ENCODE results near the gene RABGAP1.

RABGAP1 gene

DNA sequence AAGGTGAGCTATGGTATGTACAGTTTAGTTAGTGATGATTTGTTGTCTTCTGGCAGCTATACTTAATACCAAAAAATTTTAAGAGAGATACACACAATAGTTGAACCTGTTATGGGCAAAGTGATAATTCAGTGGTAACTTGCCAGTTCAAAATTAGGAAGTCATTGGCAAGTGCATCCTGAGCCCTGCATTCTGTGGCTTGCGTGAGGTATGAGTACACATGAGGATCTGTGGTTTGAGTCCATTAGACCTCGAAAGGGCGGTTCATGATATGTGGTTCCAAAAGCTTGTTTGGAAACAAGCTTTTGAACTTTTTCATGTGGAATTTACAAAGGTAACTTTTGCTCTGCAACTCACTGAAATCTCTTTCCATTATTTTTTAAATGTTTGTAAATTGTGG, 139.6 kb downstream of the RABGAP1 start:
- Mint-ChIP-seq H3K9me3 (no peaks in the 10 kb centered on the region), H3K4me1 (peaks cover 9% of the 10 kb centered on the region), H3K27me3 (no peaks in the 10 kb centered on the region), H3K27ac (no peak overlapping the region), H3K36me3 (peaks cover 19% of the 10 kb centered on the region), H3K4me3 (no peak overlapping the region)
- DNase-seq (ENCODE audit: low spot score in 2 of 2) (no peak), ATAC-seq (ENCODE audit: low read depth) (no peak)

DNA sequence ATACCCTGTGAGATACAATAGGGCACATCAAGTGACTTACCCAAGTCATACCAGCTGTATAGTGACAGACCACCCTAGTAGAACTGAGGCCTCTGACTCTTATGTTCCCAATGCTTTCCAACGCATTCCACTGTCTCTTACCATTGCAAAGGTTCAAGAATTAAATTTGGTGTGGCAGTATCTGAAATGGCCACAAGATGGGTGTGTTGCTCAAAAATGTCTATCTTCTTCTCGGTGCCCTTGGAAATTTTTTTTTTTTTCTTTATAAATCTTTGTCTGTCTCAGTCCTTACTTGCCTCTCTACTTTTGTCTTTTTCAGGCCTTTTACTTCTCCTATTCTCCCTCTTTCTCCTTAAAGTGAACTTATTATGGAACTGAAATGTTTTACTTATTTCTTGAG, 141.0 kb downstream of the RABGAP1 start:
- Mint-ChIP-seq H3K4me1 (peaks cover 13% of the 10 kb centered on the region), H3K36me3 (peaks cover 22% of the 10 kb centered on the region), H3K4me3 (no peak overlapping the region), H3K27ac (no peak overlapping the region), H3K9me3 (no peaks in the 10 kb centered on the region), H3K27me3 (no peaks in the 10 kb centered on the region)
- DNase-seq (ENCODE audit: low spot score in 2 of 2): peak; percentile 38 to 41
- peak; percentile 55 for ATAC-seq (ENCODE audit: low read depth)

DNA sequence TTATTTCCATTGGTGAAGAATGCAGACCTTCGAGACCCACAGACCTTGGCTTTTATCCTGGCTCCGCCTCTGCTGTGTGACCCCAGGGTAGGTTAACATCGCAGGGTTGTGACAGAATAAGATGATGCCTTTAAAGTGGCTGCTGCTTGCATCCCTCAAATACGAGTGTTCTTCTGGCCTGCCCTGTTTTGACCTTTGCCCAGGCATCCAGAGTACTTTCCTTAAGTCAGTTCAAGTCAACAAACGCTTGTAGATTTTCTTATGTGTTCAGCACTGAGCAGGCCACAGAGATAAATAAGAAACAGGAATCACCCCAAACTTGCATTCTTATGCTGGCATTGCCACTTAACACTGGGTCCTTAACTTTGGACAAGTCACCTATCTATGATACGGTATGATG, 142.9 kb downstream of the RABGAP1 start:
- ATAC-seq (ENCODE audit: low read depth) (no peak), DNase-seq (ENCODE audit: low spot score in 2 of 2) (no peak)
- no peak overlapping the region for H3K4me3 Mint-ChIP-seq
- H3K9me3 Mint-ChIP-seq: no peaks in the 10 kb centered on the region
- no peaks in the 10 kb centered on the region for H3K27me3 Mint-ChIP-seq
- peaks cover 22% of the 10 kb centered on the region for H3K36me3 Mint-ChIP-seq
- H3K27ac Mint-ChIP-seq: no peak overlapping the region
- peaks cover 17% of the 10 kb centered on the region for H3K4me1 Mint-ChIP-seq

DNA sequence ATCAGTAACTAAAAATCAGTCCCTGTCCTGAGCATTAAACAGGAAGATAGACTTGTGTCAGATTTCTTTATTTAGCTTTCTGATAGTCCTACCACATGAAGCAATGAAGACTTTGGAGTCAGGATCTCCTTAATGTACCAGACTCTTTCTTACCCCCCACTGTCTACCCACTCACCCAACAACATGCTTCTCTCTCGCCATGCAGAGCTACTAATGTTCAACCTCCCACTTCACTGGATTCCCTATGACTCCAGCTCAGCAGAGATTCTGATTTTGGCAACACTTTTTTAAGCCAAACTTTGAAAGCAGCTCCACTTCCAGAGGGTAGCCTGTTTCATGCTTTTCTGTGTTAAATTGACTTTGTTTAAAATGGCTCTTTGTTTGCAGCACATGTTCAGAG, 143.4 kb downstream of the RABGAP1 start:
- Mint-ChIP-seq H3K27ac (no peak overlapping the region), H3K36me3 (peaks cover 19% of the 10 kb centered on the region)

DNA sequence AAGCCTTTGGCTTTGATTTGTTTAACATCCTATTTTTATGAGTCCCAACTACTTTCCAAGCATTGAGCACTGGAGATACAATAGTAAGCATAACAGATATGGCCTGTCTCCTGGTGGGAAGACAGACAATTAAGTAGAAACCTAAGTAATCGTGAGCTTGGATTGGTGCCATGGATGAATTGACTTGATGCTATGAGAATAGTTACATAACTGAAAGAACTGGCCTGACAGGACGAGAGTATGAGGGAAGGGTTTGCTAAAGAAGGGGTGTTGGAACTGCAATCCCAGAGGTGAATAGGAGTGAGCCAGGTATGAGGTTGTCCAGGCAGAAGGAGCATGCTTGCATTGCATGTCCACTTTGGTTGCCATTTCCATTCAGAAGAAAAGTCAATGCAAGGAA, 145.1 kb downstream of the RABGAP1 start:
- DNase-seq (ENCODE audit: low spot score in 2 of 2) (no peak), ATAC-seq (ENCODE audit: low read depth) (no peak)
- H3K9me3 Mint-ChIP-seq: no peaks in the 10 kb centered on the region
- no peak overlapping the region for H3K4me3 Mint-ChIP-seq
- H3K36me3 Mint-ChIP-seq: peaks cover 15% of the 10 kb centered on the region
- no peaks in the 10 kb centered on the region for H3K27me3 Mint-ChIP-seq
- peak overlapping the region; percentile 60 for H3K27ac Mint-ChIP-seq
- peaks cover 34% of the 10 kb centered on the region for H3K4me1 Mint-ChIP-seq

More for the DNA sequence above, 143.4 kb downstream of the RABGAP1 start:
- ATAC-seq (ENCODE audit: low read depth) (no peak), DNase-seq (ENCODE audit: low spot score in 2 of 2) (no peak)
- Mint-ChIP-seq H3K4me1 (peaks cover 23% of the 10 kb centered on the region), H3K9me3 (no peaks in the 10 kb centered on the region), H3K4me3 (no peak overlapping the region), H3K27me3 (no peaks in the 10 kb centered on the region)

DNA sequence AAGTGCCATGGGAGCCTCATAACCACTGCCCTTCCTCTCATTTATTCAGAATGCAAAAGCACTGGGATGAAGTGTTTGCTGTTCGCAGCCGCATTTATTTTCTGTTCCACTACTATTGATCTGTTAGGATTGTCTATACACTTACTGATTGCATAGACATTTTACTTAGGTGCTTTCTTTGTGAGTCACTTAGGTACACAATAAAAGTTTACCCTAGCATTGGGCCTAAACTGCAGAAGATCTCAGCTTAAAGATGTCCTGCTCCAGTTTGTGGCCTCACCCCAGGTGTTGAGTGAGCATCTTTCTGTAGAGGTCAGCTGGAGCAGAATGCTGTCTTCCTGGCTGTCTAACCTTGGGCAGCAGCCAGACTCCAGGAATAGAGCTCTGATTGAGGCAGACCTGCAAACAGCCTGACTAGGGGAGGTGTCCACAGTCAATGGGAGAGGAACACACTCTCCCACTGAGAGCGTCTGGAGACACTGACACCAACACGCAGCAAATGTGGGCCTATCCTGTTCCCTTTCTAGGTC, 146.6 kb downstream of the RABGAP1 start:
- Mint-ChIP-seq H3K4me3 (no peak overlapping the region), H3K36me3 (peaks cover 8% of the 10 kb centered on the region), H3K9me3 (no peaks in the 10 kb centered on the region), H3K27ac (no peak overlapping the region), H3K4me1 (peaks cover 37% of the 10 kb centered on the region), H3K27me3 (no peaks in the 10 kb centered on the region)
- no peak for ATAC-seq (ENCODE audit: low read depth)
- DNase-seq (ENCODE audit: low spot score in 2 of 2): no peak

DNA sequence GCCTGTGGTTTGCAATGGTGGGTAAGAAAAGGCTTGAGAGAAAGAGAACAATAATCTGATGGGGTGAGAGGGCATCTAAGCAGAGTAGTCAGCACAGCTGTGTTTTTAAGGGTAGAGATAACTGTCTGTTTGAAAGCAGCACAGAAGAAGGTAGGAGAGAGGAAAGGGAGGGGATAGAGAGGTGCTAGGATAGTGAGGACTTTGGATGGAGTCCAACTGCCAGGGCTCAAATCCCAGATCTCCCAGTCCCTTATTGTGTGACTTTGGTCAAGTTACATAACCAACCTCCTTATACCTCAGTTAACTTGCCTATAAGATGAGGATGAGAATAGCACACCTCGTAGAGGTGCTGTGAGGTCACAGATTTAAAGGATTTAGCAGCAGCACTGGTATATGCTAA, 148.2 kb downstream of the RABGAP1 start:
- Mint-ChIP-seq H3K9me3 (no peaks in the 10 kb centered on the region), H3K36me3 (peaks cover 9% of the 10 kb centered on the region), H3K4me1 (peaks cover 39% of the 10 kb centered on the region), H3K27me3 (no peaks in the 10 kb centered on the region), H3K27ac (peak overlapping the region; percentile 56), H3K4me3 (no peak overlapping the region)
- no peak for ATAC-seq (ENCODE audit: low read depth)
- DNase-seq (ENCODE audit: low spot score in 2 of 2): no peak

DNA sequence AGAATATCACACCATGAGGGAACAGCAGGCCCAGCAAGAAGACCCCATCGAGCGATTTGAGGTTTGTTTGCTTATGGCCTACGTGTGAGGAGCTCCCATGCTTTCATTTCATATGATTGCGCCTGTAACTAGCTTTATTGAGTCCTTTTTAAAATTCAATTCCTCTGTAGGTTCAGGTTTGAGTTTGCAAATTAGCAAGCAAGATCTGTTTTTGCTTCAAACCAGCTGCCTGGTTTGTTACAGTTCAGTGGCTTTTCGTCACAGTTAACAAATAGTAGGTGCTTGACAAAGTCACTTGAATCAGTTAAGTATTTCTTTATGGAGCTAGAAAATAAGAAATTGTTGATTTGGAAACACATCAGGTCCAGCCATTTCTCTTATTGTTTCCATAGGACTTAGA, 149.0 kb downstream of the RABGAP1 start:
- H3K36me3 Mint-ChIP-seq: peaks cover 9% of the 10 kb centered on the region
- H3K9me3 Mint-ChIP-seq: no peaks in the 10 kb centered on the region
- peaks cover 43% of the 10 kb centered on the region for H3K4me1 Mint-ChIP-seq
- ATAC-seq (ENCODE audit: low read depth) (peak; percentile 82), DNase-seq (ENCODE audit: low spot score in 2 of 2) (no peak)
- peak overlapping the region; percentile 56 for H3K27ac Mint-ChIP-seq
- H3K4me3 Mint-ChIP-seq: peak overlapping the region; percentile 3
- H3K27me3 Mint-ChIP-seq: no peaks in the 10 kb centered on the region

DNA sequence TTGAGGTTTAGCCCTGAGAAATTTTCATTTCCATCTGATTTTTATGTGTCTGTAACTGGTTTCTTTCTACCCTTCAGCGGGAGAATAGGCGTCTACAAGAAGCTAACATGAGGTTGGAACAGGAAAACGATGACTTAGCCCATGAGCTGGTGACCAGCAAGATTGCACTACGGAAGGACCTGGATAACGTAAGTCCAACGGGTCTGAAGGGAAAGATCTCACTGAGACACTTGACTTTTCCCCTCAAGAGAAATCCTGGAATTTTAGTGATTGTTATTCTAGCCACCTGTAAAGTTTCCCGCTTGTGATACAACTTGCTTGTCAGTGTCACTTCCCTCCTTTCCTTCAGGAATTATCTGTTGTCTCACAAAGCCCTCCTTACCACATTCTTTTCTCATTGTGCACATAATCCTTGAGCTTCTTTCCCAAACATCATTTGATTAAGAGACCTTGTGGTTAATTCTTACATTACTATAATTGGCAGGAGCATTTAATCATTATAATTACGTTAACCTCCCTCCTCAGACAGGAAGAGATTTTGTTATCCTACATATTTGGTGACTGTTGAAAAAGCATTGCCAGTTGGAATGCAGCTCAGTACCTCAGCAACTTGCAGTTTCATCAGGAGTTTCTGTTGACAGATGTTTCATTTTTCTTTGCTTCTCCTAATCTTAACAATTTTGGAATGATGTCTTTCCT, 149.5 kb downstream of the RABGAP1 start:
- no peak for ATAC-seq (ENCODE audit: low read depth)
- Mint-ChIP-seq H3K9me3 (no peaks in the 10 kb centered on the region), H3K27ac (peak overlapping the region; percentile 56), H3K27me3 (no peaks in the 10 kb centered on the region), H3K4me1 (peaks cover 44% of the 10 kb centered on the region), H3K36me3 (peaks cover 7% of the 10 kb centered on the region), H3K4me3 (peak overlapping the region; percentile 11)
- no peak for DNase-seq (ENCODE audit: low spot score in 2 of 2)

DNA sequence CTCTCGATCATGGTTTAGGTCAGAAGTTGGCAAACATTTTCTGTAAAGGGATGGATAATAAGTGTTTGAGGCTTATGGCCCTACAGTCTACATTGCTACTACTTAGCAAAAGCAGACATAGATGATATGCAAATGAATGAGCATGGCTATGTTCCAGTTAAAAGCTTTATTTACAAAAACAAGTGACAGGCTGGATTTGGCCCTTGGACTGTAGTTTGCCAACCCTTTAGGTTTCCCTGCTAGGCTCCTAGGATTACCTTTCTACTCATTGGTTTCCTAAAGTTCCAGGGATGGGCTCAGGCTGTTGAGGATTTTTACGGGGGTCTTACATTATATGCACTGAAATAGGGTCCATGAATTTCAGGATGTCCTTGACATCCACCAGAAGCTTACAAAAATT, 150.1 kb downstream of the RABGAP1 start:
- DNase-seq (ENCODE audit: low spot score in 2 of 2) (no peak), ATAC-seq (ENCODE audit: low read depth) (no peak)
- Mint-ChIP-seq H3K9me3 (no peaks in the 10 kb centered on the region), H3K4me3 (no peak overlapping the region), H3K27ac (peak overlapping the region; percentile 56), H3K4me1 (peaks cover 45% of the 10 kb centered on the region), H3K36me3 (peaks cover 6% of the 10 kb centered on the region), H3K27me3 (no peaks in the 10 kb centered on the region)

DNA sequence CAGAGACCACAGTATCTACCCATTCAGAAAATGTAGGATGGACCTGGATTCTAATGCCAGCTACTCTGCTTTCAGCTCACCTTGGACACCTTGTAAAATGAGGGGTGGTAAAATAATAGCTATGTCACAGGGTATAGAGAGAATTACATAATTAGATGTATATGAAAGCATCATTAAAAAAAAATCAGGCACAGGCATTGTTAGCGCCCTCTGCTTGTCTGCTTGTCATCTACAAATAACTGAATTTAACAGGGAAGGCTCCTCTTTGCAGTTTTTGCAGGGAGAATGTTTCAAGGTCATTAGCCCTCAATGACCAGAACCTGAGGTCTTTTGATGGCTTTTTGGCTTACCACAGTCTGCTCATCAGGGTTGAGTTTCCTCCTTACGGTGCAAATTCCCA, 150.6 kb downstream of the RABGAP1 start:
- no peak for ATAC-seq (ENCODE audit: low read depth)
- H3K27me3 Mint-ChIP-seq: no peaks in the 10 kb centered on the region
- H3K36me3 Mint-ChIP-seq: peaks cover 4% of the 10 kb centered on the region
- H3K9me3 Mint-ChIP-seq: no peaks in the 10 kb centered on the region
- peaks cover 44% of the 10 kb centered on the region for H3K4me1 Mint-ChIP-seq
- H3K27ac Mint-ChIP-seq: peak overlapping the region; percentile 33
- no peak for DNase-seq (ENCODE audit: low spot score in 2 of 2)
- no peak overlapping the region for H3K4me3 Mint-ChIP-seq

DNA sequence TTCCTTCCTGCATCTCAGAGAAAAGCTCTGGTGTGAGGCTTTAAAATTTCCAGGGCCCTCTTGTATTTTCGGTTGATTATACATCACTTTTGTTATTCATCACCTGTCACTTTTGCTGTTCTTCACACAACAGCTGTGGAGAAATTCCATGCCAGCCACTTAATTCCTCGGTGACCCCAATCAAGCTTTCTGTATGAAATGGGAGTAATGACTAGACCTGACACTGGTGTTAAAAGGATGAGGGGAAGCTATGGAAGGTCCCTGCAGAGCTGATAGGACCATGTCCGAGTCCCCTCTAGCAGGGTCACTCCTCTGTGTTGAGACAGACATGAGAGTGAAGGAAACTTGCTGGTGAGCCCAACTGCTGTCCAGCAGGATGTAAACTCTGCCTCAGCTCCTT, 152.3 kb downstream of the RABGAP1 start:
- H3K36me3 Mint-ChIP-seq: peaks cover 9% of the 10 kb centered on the region
- DNase-seq (ENCODE audit: low spot score in 2 of 2) (no peak), ATAC-seq (ENCODE audit: low read depth) (no peak)
- no peak overlapping the region for H3K4me3 Mint-ChIP-seq
- peaks cover 44% of the 10 kb centered on the region for H3K4me1 Mint-ChIP-seq
- peak overlapping the region; percentile 38 for H3K27ac Mint-ChIP-seq
- H3K9me3 Mint-ChIP-seq: no peaks in the 10 kb centered on the region
- no peaks in the 10 kb centered on the region for H3K27me3 Mint-ChIP-seq

DNA sequence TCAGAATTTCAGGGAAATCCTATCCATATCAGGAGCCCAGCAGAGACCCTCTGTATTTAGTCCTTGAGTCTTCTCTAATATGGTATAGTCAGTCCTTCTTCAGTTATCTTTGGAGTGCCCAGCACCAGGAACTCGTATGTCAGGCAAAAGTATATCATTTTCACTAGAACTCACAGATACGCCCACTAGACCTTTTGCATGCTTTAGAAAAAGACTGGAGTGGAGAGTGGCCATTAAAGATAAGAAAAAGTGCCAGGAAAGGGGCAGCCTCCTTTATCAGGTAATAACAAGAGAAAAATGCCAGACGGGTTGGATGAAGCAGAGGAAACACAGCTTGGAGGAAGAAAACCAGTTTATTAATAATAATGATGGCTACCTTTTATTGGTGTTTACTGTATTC, 156.2 kb downstream of the RABGAP1 start:
- H3K36me3 Mint-ChIP-seq: peaks cover 15% of the 10 kb centered on the region
- no peak for ATAC-seq (ENCODE audit: low read depth)
- no peaks in the 10 kb centered on the region for H3K9me3 Mint-ChIP-seq
- H3K27ac Mint-ChIP-seq: peak overlapping the region; percentile 45
- DNase-seq (ENCODE audit: low spot score in 2 of 2): no peak
- no peaks in the 10 kb centered on the region for H3K27me3 Mint-ChIP-seq
- H3K4me1 Mint-ChIP-seq: peaks cover 16% of the 10 kb centered on the region
- no peak overlapping the region for H3K4me3 Mint-ChIP-seq

DNA sequence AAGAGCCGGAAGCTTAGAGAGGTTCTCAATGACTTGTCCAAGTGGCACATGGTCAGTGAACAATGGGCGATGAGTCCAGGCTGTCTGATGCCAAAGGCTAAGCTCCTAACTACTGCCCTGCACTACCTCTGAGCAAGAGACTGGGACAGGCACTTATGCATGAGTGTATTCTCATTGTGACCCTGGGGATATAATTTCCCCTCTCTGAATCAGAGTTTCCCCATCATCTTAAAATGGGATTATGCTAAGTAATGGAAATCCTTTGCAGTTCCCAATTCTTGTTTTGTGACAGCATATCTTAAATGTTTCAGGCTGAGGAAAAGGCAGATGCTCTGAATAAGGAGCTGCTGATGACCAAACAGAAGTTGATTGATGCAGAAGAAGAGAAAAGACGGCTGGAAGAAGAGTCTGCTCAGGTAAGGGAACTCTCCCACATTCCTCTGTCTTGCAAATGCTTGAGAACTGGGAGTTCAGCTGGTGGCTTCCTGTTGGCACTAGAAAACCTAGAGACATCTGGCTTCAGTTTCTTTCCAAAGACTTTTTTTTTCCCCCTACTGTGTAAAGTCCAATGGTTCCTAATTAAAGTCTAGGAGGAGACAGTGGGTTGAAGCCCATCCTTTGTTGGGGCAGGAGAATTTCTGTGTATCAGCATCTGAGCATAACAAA, 156.7 kb downstream of the RABGAP1 start:
- peaks cover 15% of the 10 kb centered on the region for H3K36me3 Mint-ChIP-seq
- no peak overlapping the region for H3K4me3 Mint-ChIP-seq
- H3K9me3 Mint-ChIP-seq: no peaks in the 10 kb centered on the region
- DNase-seq (ENCODE audit: low spot score in 2 of 2) (no peak), ATAC-seq (ENCODE audit: low read depth) (no peak)
- H3K27me3 Mint-ChIP-seq: no peaks in the 10 kb centered on the region
- peak overlapping the region; percentile 45 for H3K27ac Mint-ChIP-seq
- peaks cover 19% of the 10 kb centered on the region for H3K4me1 Mint-ChIP-seq

DNA sequence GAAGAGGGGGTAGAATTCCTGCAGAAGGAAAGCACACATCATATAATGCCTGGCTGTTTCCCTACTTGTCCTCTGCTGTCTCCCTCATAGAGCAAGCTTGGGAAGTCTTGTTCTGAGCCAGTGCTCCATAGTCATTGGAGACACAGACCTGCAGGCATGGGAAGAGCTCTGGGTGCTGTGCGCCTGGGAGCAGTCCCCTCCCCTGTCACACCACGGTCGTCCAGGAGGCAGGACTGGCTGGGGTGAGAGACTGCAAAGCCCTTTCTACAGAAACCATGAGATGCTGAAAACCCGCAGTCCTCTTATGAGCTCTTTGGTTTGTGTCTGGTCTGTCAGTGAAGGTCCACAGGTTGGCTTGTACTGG, 157.3 kb downstream of the RABGAP1 start:
- H3K9me3 Mint-ChIP-seq: no peaks in the 10 kb centered on the region
- no peaks in the 10 kb centered on the region for H3K27me3 Mint-ChIP-seq
- H3K4me3 Mint-ChIP-seq: no peak overlapping the region
- no peak overlapping the region for H3K27ac Mint-ChIP-seq
- ATAC-seq (ENCODE audit: low read depth): no peak
- no peak for DNase-seq (ENCODE audit: low spot score in 2 of 2)
- peaks cover 15% of the 10 kb centered on the region for H3K36me3 Mint-ChIP-seq
- H3K4me1 Mint-ChIP-seq: peaks cover 17% of the 10 kb centered on the region

All from memory B cell (primary cell).